Left kidney (tissue), 8 donors: Measurements from ENCODE around the gene PPAT. TPM values are rescaled to one million over a fixed set of nuclear protein-coding genes. Genes with fewer than 3 reads are reported as not detected.
"Not testable (repeated sequence)": the region's sequence is repeated elsewhere in the genome, so short reads cannot be mapped to it uniquely, and the experiment has no call there.

Source experiments
- DNase-seq: peaks from one replicate; pipeline ENCODE4 v3.0.0-alpha.2; 2013
- long read RNA-seq, 8 donors: transcript quantifications; one replicate each; lab custom pipeline, GENCODE V29; 2026
- polyA plus RNA-seq: library from polyadenylated mRNA; unstranded; fragments of 120-200 nt; gene quantifications from one replicate; pipeline ENCODE4 v1.2.1, GENCODE V29; 2013; ENCODE audit not compliant: insufficient read length

The PPAT gene
- polyA plus RNA-seq, result 29.0 TPM
- long read RNA-seq, donor 1, transcript PPAT-201 (11 exons, 3,682 nt), result major isoform, 5 of 6 reads
- long read RNA-seq, donor 1, partial matches to known transcripts, result 0 of 6 reads
- long read RNA-seq, donor 1, other reads (novel, unspliced or antisense), result 0 of 6 reads
- long read RNA-seq, donor 2, full-length matches to known transcripts, result 9 of 95 reads
- long read RNA-seq, donor 2, partial matches to known transcripts, result 73 of 95 reads
- long read RNA-seq, donor 2, other reads (novel, unspliced or antisense), result 13 of 95 reads
- long read RNA-seq, donor 3, full-length matches to known transcripts, result 8 of 8 reads
- long read RNA-seq, donor 3, partial matches to known transcripts, result 0 of 8 reads
- long read RNA-seq, donor 3, other reads (novel, unspliced or antisense), result 0 of 8 reads
- long read RNA-seq, donor 4, result 0 reads
- long read RNA-seq, donor 5, full-length matches to known transcripts, result 8 of 229 reads
- long read RNA-seq, donor 5, partial matches to known transcripts, result 203 of 229 reads
- long read RNA-seq, donor 5, other reads (novel, unspliced or antisense), result 18 of 229 reads
- long read RNA-seq, donor 6, full-length matches to known transcripts, result 4 of 4 reads
- long read RNA-seq, donor 6, partial matches to known transcripts, result 0 of 4 reads
- long read RNA-seq, donor 6, other reads (novel, unspliced or antisense), result 0 of 4 reads
- long read RNA-seq, donor 7, transcript PPAT-201 (11 exons, 3,682 nt), result major isoform, 10 of 10 reads
- long read RNA-seq, donor 7, partial matches to known transcripts, result 0 of 10 reads
- long read RNA-seq, donor 7, other reads (novel, unspliced or antisense), result 0 of 10 reads
- long read RNA-seq, donor 8, partial matches to known transcripts, result 0 of 2 reads
- long read RNA-seq, donor 8, other reads (novel, unspliced or antisense), result 0 of 2 reads

DNA sequence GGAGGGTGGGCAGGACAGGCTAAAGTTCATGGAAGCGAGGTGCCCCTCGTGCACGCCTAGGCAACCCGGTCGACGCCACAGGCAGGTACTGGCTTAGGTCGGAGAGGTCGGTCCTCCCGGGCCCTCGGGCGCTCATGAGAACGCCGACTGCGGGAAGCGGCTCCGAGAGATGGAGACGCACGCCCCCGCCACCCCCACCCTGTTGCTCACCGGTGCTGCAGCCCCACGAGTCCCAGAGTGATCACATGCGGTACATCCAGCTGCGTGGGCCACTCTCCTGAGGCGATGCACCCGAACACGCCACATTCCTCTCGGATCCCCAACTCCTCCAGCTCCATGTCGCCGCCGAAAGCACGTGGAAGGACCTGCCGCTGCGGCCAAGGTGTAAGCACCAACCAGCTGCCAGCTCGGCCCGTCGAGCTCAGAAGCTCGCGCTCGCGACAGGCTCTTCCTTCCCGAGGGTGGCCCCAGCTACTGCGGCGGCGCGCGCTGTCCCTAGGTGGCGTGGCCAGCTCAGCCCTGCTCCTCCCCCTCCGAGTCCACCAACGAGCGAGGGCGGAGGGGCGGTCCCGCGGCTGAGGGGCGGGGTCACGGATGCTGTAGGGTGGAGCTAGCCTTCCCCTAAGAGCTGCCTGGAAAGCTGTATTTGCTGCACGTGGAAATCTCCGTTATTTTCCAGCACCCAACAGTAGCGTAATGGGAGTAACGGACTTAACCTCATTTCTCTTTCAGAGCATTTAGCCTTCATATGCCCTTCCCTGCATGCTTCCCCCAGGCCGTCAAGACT is at the start of gene PPAT:
PPAT (minus strand) TSS at position 476 of the 787 bp plus-strand sequence; CDS start at position 338, 138 bp downstream.
- DNase-seq, result peak; percentile 98

DNA sequence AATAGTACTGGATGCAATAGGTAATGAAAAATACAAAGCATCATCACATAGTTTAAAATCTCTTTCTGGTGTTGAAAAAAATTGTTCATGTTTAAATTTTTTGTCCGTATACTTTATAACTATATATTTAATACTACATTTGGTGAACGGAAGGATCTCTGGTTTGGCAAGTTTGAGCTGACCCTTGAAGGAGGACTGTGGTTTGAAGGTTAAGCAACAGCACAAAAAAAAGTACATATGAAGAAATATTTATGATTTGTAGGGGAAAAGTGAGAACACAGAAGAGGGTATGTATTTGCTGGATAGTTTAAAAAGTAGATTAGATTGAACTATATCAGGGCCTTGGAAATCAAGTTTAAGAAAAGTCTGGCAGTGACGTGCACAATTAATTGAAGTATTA is 45.3 kb upstream of the PPAT start:
- no peak for DNase-seq

DNA sequence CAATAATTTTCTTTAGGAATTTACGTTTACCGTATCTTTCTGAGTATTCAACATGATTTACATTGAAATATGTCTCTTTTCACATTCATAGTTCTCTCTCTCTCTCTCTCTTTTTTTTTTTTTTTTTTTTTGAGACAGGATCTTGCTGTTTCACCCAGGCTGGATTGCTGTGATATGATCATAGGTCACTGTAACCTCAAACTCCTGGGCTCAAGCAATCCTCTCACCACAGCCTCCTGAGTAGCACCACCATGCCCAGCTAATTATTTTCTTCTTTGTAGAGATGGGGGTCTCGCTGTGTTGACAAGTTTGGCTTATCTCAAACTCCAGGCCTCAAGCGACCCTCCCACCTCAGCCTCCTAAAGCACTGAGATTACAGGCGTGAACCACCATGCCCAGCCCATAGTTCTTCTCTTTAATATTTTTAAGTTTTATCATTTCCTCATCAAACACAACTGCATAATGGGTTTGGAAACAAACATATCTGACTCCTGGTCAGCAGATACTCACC is 41.8 kb upstream of the PPAT start:
- DNase-seq, result no peak

DNA sequence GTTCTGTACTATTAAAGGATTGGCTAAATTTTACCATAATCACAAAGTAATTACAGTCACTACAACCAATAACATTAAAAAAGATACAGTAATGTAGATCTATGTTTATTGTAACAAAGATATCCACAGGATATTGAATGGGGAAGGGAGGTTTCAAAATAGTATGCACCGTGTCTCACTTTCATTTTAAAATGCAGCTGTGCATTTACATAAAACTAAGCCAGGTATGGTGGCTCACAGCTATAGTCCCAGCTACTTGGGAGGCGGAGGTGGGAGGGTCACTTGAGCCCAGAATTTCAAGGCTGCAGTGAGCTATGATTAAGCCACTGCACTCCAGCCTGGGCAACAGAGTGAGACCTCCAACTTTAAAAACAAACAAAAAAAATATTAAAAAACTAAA is 40.5 kb upstream of the PPAT start:
- DNase-seq, result no peak

DNA sequence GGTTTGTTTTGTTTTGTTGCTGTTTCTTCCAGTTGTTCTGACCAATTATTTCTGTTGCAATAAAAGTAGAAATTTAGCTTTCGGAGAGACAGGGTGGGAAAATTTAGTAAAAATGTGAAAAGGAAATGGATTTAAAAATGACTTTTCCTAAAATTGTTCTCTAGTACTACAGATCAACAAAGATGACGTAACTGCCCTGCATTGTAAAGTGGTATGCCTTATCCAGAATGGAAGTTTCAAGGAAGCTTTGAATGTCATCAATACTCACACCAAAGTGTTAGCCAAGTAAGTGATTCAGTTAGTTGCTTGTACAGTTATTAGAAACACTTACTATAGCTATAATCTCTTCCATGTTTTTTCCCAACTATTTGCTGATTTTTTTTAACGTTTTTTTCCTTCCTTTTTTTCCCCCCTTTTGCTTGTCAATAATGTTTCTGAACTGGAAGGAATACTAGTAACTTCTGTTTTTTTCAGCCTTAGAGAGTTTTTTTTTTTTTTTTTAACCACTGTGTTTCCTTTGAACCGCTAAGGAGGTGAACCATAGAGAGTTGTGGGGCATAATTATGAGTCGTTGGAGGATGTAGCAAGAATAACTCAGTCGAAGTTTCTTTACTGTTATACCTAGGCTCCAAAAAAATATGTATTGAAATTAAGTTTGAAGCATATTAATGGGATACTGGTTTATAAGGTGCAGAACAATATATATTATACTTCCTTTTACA is 34.2 kb upstream of the PPAT start:
- no peak for DNase-seq

DNA sequence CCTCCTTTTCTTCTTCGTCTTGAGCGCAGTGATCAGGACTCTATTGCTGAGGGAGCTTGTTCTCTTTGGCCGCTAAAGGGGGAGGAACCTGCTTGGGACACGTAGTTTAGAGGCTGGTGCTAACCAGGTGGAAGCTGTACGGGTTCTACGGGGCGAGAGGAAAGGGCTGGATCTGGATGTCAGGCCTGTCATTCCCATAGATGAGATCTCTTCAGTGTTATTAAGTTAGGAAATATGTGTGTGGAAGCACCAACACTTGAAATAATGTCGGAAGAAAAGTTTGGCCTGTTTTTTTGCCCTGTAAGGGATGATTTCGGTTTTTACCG is 32.6 kb upstream of the PPAT start:
- no peak for DNase-seq

DNA sequence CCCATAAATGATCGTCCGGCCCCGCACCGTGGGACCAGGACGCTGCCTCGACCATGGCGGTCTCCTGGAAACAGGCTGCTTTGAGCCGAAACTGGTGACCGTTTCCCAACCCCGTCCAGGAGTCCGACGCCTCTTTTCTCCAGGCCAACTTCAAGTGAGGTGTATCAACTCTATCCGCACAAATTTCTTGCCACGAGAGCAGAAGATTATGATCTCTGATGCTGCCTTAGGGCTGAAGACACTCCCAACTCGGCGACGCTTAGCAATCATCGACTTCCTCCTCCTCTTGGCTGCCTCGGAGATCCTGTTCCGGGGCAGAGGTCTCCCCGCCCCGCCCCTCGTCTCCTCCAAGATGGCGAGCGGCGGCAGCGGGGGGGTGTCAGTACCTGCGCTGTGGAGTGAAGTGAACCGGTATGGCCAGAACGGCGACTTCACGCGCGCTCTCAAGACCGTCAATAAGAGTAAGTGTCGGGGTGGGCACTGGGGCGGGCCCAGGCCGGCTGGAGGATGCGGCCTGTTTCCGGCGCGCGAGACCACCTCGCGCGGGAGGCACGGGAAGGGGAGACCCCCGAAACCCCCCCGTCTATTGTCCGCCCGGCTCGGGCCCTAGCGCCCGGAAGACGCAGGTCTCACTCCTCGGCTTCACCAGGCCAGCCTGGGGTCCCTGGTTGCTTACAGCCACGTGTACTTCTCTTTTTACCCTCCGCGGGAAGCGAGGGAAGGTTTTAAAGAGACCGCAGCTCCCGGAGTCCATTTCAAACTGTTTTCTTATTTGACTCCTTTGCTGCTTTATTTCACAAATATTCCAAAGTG is 32.1 kb upstream of the PPAT start, which contains the start of gene SRP72:
SRP72 (plus strand) TSS at position 334 of the 813 bp plus-strand sequence; CDS start at position 353, 19 bp downstream.
- peak; percentile 91 for DNase-seq

DNA sequence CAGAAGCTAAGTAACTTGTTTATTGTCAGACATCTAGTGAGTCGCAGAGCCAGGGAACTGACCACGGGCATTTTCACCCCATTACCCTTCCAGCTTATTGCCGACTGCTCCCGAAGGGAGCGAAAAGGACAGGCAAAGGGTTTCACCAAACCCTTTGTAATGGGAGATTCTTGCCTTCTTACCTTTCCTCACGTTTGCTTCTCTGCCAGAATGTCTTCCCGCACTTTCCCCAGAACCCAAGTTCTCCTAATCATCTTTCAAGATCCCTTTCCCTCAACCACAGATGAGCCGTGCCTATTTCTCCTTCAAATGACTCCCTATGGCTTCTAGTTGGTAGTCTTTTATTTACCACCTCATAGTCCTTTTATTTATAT is 31.5 kb upstream of the PPAT start:
- no peak for DNase-seq

DNA sequence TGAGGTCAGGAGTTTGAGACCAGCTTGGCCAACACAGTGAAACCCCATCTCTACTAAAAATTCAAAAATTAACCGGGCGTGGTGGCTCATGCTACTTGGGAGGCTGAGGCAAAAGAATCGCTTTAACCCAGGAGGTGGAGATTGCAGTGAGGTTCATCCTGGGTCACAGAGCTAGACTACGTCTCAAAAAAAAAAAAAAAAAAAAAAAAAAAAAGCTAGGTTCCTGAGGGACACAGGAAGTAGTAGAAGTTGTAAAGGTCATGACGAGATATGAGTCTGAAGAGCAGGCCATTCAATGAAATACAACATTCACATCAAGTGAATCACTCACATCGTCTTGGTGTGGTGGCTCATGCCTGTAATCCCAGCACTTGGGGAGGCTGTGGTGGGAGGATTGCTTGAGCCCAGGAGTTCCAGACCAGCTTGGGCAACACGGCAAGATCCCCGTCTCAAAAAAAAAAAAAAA is 30.9 kb upstream of the PPAT start:
- DNase-seq, result peak; percentile 10

DNA sequence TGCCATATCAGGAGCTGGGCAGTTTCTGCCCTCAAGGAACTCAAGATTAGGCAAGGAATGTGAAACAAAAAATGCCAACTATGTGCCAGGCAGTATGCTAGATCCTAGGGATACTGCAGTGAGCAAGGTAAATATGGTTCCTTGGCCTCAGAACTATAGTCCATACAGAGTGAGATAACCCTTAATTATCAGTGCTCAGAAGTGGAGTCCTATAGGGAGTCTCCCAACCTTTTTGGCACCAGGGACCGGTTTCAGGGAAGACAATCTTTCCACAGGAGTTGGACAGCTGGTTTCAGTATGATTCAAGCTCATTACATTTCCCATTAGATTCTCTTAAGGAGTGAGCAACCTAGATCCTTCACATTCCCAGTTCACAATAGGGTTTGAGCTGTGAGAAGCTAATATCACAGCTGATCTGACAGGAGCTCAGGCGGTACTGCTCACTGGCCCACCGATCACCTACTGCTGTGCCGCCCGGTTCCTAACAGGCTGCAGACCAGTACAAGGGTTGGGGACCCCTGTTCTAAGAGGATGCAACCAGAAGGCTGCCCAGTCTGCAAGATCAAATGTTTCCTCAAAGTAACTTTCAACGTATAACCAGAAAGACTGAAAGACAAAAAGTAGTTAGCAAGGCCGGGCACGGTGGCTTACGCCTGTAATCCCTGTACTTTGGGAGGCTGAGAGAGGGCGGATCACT is 30.3 kb upstream of the PPAT start:
- DNase-seq, result no peak

DNA sequence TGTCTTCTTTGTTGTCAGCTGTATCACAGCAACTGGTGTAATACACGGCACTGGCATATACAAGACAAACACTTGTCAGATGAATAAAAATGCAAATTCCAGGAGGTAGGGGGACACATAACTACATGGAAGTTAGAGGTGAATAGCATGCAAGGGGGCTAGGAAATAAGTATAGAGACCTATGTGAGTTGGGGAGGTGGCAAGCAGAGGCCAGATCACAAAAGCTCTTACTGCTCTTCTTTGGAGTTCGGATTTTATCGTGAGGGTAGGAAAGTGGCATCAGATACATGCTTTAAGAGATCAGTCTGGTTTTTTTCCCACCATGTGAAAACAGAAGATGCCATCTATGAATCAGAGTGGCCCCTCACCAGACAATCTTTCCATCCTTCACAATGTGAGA is 29.2 kb upstream of the PPAT start:
- no peak for DNase-seq

DNA sequence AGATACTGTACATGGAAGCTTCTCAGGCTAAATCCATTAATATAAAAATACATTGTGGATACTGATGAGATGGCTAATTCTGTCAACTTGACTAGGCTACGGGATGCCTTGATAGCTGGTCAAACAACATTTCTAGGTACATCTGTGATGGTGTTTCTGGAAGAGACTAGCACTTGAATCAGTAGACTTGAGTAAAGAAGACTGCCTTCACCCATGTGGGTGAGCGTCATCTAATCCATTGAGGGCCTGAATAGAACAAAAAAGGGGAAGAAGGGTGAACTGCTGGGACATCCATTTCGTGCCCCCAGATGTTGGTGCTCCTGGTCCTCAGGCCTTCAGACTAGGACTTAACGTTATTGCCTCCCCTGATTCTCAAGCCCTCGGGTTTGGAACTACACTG is 28.3 kb upstream of the PPAT start:
- DNase-seq, result no peak

DNA sequence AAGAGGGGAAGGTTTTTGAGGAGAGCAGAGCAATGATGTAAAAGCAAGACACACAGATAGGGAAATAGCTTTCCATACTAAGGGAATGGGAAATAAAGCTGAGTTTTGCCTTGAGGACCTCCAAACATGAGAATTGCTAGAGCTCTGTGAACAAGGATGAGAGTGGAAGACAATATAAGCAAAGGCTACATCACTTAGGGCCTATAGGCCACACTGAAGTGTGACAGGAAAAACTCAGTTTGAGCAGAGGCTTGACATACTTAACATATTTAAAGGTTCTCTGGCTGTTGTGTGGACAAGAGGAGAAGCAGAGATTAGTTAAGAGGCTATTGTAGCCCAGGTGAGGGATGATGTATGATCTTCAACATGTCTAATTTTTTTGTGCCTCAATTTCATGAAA is 26.7 kb upstream of the PPAT start:
- DNase-seq, result no peak

DNA sequence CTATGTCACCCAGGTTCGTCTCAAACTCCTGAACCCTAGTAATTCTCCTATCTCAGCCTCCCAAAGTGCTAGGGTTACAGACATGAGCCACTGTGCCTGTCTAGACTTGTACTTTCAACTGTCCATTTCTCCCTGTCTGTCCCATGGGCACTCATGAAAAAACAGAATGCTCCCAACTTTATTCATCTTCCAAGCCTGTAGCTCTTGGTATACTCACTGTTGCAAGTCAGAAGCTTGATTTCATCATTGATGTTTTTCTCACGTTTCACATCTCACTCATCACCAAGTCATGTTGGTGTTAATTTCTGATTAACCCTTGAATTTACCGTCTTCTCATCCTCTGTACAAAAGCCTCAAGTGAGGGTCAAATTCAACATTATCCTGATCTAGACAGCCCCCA is 24.7 kb upstream of the PPAT start:
- no peak for DNase-seq

DNA sequence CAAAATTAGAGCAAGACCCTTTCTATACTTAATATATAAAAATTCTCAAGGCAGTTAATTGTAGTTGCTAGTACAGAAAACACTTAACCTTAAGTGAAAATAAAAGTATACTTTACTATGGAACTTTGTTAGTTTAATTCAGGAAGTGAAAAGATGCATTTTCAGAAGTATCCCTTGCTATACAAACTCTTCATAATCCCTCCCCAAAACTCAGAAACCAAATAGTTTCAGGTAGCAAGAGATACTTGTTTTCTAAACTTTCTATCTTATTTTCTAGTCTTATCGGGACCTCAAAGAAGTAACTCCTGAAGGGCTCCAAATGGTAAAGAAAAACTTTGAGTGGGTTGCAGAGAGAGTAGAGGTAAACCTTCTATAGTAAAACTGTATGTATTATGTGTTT is 14.9 kb upstream of the PPAT start:
- no peak for DNase-seq

DNA sequence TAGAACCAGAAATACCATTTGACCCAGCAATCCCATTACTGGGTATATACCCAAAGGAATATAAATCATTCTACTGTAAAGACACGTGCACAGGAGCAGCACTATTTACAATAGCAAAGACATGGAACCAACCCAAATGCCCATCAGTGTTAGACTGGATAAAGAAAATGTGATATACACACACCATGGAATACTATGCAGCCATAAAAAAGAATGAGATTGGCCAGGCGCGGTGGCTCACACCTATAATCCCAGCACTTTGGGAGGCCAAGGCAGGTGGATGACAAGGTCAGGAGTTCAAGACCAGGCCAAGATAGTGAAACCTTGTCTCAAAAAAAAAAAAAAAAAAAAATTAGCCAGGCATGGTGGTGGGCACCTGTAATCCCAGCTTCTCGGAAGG is 14.1 kb upstream of the PPAT start:
- DNase-seq, result not testable (repeated sequence)

DNA sequence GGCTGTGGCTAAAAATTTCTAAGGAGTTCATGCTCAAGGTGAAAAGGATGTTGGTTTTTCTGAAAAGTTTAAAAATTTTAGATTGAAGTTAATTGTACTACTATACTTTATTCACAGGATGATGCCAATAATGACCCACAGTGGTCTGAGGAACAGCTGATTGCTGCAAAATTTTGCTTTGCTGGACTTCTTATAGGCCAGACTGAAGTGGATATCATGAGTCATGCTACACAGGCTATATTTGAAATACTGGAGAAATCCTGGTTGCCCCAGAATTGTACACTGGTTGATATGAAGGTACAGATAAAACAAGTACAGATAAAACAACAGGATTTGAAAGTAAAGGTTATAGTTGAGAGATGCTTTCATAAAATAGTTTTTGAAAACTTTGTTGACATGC is 12.9 kb upstream of the PPAT start:
- no peak for DNase-seq

DNA sequence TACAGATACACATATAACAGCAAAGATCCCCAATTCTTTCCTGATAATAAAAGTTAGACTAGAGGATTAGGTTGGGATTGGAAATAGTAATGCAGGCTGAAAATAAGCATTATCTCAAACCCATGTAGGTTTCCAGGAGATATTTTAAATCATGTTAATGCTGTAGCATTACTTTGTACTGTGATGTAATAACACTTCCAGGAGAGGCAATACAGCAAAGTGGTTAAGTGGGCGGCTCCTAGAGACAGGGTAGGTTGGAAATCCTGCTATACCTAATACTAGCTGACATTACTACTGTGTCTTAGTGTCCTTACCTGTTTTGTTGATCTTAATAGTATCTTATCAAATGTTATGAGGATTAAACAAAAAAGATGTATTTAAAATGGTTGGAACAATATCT is 10.3 kb upstream of the PPAT start:
- DNase-seq, result no peak

DNA sequence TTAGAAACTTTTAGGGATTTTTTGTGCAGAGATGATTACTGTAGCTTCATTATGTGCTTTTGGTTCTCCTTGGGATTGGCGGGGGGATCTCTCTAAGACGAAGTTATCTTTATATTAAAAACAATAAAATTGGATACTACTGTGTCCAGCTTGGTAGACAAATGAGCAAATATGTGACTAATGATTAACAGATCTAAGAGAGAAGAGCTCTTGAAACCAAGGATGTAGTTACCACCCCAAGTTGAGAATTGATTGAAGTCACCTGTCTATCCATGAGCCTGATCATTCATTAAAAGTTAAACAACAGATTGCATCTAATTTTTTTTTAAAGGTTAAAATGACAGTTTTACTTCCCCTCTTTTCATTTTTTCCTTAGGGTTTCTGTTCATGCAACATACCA is 9.3 kb upstream of the PPAT start:
- DNase-seq, result no peak

DNA sequence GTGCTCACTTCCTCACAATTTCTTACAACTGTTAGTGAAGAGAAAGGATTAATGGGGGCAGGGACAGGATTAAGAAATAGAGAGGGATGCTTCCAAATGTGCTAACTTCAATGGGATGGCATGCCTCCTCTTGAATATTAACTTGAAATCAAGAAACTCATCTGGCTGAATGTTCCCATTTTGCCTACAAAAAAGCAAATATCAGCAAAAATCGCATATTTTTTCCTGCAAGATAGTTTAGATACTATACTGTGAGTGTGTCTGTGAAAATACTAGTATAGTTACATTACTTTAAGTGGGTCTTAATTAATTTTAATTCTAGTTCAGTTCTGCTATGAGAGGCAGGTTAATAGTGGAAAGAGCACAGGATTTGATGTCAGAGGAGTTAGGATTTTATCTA is 5.6 kb upstream of the PPAT start:
- no peak for DNase-seq
